Measurements from ENCODE around the gene AGK.

- no peak for TF ChIP-seq CTCF (optimal IDR thresholded peaks at IDR 0.05 in 1 of 3, IDR thresholded peaks at IDR 0.05 in 1 of 3, conservative IDR thresholded peaks at IDR 0.05 in 1 of 3; ENCODE audit: extremely low read depth in 1 of 3, insufficient read depth in 2 of 3, low read length in 3 of 3)
- no peak for TF ChIP-seq EZH2 (IDR thresholded peaks at IDR 0.05; ENCODE audit: low read length)
Measured at GRCh38 chr7:141551094-141551781, at the start of gene AGK.

Data from keratinocyte (primary cell).